NOMO-1 treated with dmso at 0.1 percent for 144 hours (cell line): ENCODE results near the gene AQP1.

ENCODE experiments used
- DNase-seq: peaks from one replicate; lab custom pipeline; 2025; ENCODE audit not compliant: unreplicated experiment; lab: John Stamatoyannopoulos, UW

Gene AQP1

GRCh38 chr7:30933124-30933974 lies 21.7 kb downstream of the AQP1 start:
- no peak for DNase-seq

- no peak for DNase-seq
These were observed 22.6 kb downstream of the AQP1 start for GRCh38 chr7:30934225-30934624.

DNA sequence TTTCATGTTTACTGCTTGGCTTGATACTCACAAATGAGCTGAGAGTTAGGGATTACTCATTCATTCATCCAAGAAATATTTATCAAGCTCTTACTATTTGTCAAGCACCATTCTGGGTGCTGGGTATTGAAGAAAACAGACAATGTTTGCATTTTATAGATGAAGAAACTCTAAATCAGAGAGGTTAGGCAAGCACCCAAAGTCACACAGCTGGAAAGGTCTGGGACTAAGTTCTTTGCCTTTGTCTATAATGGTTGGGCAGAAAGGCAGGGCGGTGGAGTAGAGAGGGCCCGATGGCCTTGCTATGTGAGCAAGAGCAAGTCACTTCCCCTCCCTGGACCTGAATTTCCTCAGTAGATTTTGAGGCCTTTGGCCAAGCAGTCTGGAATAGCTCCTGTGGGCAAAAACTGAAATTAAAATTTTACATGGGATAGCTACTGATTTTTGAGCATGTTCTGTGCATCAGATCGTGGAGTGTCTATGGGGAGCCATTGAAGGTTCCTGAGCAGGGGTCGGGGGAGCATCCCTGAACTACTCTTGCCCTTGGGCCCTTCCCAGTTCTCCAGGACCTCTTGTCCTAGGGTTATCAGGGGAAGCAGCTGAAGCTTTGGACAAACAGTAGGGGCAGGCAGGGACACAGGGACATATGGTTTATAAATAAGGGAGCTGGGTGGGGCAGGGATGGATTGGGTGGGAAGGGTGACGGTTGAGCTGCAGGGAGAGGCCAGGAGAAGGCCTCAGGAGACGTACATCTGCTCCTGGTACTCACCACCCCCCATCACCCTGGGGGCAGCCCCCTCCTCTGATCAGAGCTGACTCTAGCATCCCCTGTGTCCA lies 23.3 kb downstream of the AQP1 start:
- DNase-seq = no peak

DNA sequence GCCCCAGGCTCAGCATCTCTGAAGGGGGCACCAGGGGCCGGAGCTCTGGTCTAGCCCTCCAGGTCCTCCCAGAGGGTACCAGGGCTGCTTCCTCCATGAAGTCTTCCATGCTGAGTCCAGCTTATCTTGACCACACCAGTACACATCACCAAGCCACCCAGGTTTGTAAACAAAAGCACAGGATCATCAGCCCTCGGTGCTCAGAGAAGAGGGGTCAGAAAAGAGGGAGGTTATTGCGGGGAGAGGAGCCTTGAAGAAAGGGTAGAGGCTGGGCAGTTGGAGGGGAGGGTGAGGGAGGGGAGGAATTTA lies 23.9 kb downstream of the AQP1 start:
- DNase-seq = no peak

DNA sequence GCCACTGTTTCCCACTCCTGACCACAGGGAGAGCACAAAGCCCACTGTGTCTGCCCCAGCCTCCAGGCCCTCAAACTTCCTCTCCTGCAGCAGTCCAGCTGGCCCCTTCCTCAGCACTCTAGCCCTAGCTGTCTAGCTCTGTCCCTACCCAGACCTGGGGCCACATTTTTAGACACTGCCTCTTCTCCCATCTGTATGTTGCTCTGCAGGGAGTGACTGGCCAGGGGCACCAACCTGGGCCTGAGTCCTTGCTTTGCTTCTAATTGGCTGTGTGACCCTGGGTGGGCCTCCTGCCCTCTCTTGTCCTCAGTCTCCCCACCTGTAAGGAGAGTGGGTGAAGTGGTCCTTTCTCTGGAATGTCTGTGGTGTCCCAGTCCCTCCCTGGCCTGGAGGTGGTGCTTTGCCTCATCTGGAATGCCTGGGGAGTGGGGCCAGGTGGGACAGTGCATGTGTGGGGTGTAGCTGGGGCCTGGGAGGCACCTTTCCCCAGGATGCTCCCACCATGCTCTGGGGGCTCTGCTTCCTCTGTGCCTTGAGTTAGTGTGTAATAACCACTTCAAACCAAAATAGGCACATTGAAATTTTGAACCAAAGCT lies 25.1 kb downstream of the AQP1 start:
- DNase-seq = no peak

DNA sequence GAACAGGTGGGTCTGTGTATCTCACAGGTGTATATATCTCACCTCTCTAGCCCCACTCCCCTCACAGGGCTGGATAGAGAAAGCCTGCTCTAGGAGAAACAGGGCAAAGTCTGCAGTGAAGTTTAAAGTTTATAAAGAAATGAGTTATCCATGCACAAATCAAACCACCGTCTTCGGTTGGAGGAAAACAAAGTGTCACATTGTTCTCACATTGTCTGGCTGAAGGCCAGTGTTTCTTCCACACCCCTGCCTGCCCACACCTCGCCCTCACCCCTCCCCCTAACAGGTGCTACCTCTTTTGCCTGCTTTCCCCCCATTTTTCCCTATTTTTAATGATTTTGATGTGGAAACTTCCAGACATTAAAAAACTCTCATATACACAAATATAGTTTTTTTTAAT lies 25.8 kb downstream of the AQP1 start:
- DNase-seq = no peak

GRCh38 chr7:30938435-30939316 lies 27.0 kb downstream of the AQP1 start:
- DNase-seq = no peak

DNA sequence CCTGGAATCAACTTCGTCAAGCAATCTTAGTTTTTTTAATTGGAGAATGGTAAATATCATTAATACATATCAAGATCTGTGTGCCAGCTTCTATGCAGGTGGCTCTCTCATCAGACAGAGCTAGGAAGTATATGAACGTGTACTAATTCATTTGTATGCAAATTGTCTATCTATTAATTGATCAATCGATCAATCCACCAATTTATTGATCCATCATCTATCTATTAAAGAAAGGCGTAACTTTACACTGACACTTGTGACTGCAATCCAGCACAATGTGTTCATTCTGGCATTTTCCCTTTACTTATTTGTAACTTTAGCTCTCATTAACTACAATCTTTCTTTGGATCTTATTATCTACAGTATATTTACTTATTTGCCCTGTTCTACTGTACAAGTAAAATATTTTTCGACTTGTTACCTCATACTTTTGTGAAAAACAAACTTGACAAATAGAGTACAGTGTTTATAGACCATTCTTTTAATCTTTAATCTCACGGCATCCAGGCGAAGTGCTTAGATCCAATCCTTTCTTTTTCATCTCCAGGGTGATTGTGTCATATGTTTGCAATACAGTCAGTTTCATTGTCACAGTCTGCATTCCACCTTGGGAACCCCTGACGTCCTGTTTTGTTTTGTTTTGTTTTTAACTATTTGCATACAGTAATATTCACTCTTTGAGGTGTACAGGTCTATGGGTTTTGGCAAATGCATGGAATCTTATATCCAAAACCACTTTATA lies 30.1 kb downstream of the AQP1 start:
- no peak for DNase-seq

GRCh38 chr7:30950197-30950596 lies 38.5 kb downstream of the AQP1 start:
- DNase-seq = no peak

- DNase-seq = no peak
These were observed 43.3 kb downstream of the AQP1 start for GRCh38 chr7:30954914-30955313.

DNA sequence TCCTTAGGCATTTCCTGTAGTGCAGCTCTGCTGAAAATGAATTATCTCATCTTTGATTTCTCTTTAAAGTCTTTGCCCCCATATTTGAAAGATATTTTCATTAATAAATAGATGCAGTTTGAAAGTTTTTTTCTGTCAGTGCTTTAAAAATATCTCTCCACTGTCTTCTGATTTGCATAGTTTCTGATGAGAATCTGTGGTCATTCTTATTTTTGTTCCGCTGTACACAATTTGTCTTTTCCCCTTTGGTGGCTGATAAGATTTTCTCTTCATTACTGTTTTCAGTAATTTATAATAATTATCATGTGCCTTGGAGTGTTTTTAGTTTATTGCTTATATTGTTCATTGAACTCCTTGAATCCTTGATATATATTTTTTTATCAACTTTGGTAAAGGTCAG lies 45.1 kb downstream of the AQP1 start:
- no peak for DNase-seq

DNA sequence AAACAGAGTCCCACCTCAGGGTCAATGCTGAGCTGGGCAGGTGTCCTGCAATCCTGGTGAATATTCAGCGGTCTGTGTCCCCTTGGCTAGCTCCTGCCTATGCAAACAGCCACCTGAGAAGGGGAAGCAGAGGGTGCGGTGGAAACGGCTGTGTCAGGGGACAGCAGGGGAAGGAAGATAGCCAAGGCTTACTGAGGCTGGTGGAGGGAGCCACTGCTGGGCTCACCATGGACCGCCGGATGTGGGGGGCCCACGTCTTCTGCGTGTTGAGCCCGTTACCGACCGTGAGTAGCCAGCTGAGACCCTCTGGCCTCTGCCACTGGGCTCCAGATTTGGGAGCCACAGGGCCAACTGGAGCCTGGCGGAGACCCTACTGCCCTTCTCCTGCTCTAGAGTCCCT lies 52.2 kb downstream of the AQP1 start, which contains the start of gene GHRHR:
TSS of gene GHRHR (plus strand) at position 112 of the 400 bp plus-strand sequence. CDS start at position 228, 116 bp downstream.
- DNase-seq = no peak

- DNase-seq = no peak
These were observed 53.7 kb downstream of the AQP1 start for GRCh38 chr7:30965372-30965771.

GRCh38 chr7:30965883-30966282 lies 54.2 kb downstream of the AQP1 start:
- no peak for DNase-seq

GRCh38 chr7:30968294-30968693 lies 56.6 kb downstream of the AQP1 start:
- no peak for DNase-seq

GRCh38 chr7:30968747-30969603 lies 57.3 kb downstream of the AQP1 start:
- DNase-seq = no peak

- no peak for DNase-seq
These were observed 57.9 kb downstream of the AQP1 start for GRCh38 chr7:30969604-30969970.

DNA sequence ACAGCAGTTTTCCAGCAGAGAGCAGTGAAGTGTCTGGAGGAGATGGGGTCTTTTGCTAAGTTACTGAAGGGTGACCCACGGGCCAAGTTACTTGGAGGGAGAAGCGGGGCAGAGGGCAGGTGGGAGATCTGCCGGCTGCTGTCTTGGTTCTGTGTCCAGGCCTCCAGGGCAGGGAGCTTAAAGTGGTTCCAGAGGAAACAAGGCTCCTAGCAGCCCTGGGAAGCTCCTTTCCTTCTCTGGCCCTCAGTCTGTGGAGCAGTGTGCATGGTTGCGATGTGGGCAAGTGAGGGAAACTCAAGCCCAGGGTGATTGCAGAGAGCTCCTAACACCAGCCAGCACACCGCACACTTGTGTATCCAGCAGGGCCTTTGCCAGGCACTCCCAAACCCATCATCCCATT lies 58.4 kb downstream of the AQP1 start:
- no peak for DNase-seq

DNA sequence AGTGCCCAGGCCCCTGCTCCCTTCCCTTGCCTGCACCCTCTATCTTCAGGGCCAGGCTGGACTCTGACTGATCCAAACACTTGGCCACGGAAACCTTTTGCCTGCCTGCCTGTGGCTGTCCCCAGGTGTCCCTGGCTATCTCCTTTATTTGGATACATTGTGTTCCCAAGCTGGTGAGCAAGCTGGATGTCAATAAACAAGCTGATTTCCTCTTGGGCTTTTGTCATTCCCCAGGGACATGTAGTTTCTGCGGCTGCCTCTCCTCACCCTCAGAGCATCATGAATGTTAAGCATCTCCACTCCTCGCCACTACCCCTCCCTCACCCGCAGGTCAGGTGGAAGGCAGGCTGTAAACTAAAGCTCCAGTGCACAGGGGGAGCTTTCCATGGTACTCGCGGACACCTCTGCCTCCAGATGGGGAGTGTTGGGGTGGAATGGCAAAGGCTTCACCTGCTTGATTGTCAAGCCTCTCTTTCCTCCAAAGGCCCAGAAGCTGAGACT lies 59.0 kb downstream of the AQP1 start:
- DNase-seq = no peak
